SK-N-SH treated with all-trans-retinoic acid at 6 μM for 48 hours (cell line): Measurements from ENCODE around the gene JMJD1C.

Source experiments
- ATAC-seq: fragments of 200-7000 bp; cut with Tn5 transposase; 3 replicates; pipeline ENCODE4 v1.9.1; 2020; ENCODE audit warnings: mild to moderate bottlenecking, moderate library complexity
- ARNTL ChIP-seq: fragments of 450-650 bp; formaldehyde crosslinking; IDR thresholded peaks from 2 replicates; pipeline ENCODE4 v1.5.0; 2020; ENCODE audit warnings: low read depth, mild to moderate bottlenecking, moderate library complexity, borderline replicate concordance
- CREB5 ChIP-seq: fragments of 250-450 bp; sonication (Bioruptor Pico); IDR thresholded peaks from 2 replicates; pipeline ENCODE4 v1.5.1; 2020; ENCODE audit warnings: low read depth, mild to moderate bottlenecking, moderate library complexity
- SNAI2 ChIP-seq: fragments of 250-450 bp; sonication (Bioruptor Pico); IDR thresholded peaks from 2 replicates; pipeline ENCODE4 v1.5.0; 2020; ENCODE audit warnings: mild to moderate bottlenecking, moderate library complexity
- ZNF8 ChIP-seq: fragments of 450-650 bp; formaldehyde crosslinking; IDR thresholded peaks from 2 replicates; pipeline ENCODE4 v1.5.0; 2020; ENCODE audit warnings: mild to moderate bottlenecking, moderate library complexity

Gene JMJD1C

DNA sequence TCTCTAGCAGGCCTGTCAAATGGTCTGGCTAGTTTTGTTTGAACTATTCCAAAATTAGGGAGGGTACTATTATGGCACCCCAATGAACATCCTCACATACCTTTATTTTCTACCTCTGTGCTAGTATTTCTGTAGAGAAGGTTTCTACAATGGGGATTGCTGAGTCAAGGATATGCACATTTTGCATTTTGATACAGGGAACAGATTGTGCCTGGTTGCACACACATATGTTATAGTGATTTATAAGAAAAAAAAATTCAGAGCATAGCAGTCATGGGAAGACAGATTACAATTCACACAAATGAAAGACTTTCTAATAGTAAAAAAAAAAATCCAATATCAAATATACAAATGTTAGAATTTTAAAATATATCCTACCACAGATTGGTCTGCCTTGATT is 346.7 kb downstream of the JMJD1C start:
- TF ChIP-seq SNAI2 (CRISPR knock-in tag) (no peak), CREB5 (CRISPR knock-in tag) (no peak), ZNF8 (CRISPR knock-in tag) (no peak), ARNTL (CRISPR knock-in tag) (no peak)
- no peak for ATAC-seq
